ENCODE results near the gene SDR9C7. TPM values are rescaled to one million over a fixed set of nuclear protein-coding genes. Genes with fewer than 3 reads are reported as not detected.
"Not testable (repeated sequence)": the region's sequence is repeated elsewhere in the genome, so short reads cannot be mapped to it uniquely, and the experiment has no call there.

The SDR9C7 gene
- total RNA-seq, 4 donors from 2014 or later, result not detected

- Histone ChIP-seq H3K36me3 (peaks cover 0 to 38% (median 0%) of the 10 kb centered on the region in 3 donors), H3K9me3 (peaks cover 0 to 20% (median 0%) of the 10 kb centered on the region in 4 donors), H3K4me1 (no peaks in the 10 kb centered on the region), H3K27ac (no peak overlapping the region), H3K27me3 (no peaks in the 10 kb centered on the region), H3K4me3 (no peak overlapping the region)
- no peak for DNase-seq (ENCODE audit: low spot score in 2 of 2)
- WGBS, 2 donors, result 80 to 82% methylated on average over 6 of the region's 6 CpGs
- TF ChIP-seq EP300 (IDR thresholded peaks at IDR 0.05) (no peak), CTCF (IDR thresholded peaks at IDR 0.05) (no peak), POLR2A (IDR thresholded peaks at IDR 0.05) (no peak)
Measured at GRCh38 chr12:56947633-56948456, 13.6 kb upstream of the SDR9C7 start.

GRCh38 chr12:56943878-56944277 is 9.7 kb upstream of the SDR9C7 start:
- no peak for DNase-seq (ENCODE audit: low spot score in 2 of 2)
- peaks cover 0 to 6% (median 0%) of the 10 kb centered on the region in 3 donors for H3K36me3 ChIP-seq

GRCh38 chr12:56943374-56943773 is 9.2 kb upstream of the SDR9C7 start:
- DNase-seq (ENCODE audit: low spot score in 2 of 2); H3K27me3 ChIP-seq; H3K36me3 ChIP-seq; H3K4me3 ChIP-seq; H3K4me1 ChIP-seq; H3K27ac ChIP-seq: not testable (repeated sequence)
- 81% methylated on average over 1 of the region's 1 CpG for WGBS, 2 donors
- peaks cover 0 to 20% (median 0%) of the 10 kb centered on the region in 4 donors for H3K9me3 ChIP-seq

More at GRCh38 chr12:56943878-56944277, 9.7 kb upstream of the SDR9C7 start:
- no peak overlapping the region for H3K27ac ChIP-seq
- TF ChIP-seq EP300 (IDR thresholded peaks at IDR 0.05) (no peak), CTCF (IDR thresholded peaks at IDR 0.05) (no peak), POLR2A (IDR thresholded peaks at IDR 0.05) (no peak)
- 90 to 94% methylated on average over 4 of the region's 4 CpGs for WGBS, 2 donors
- peaks cover 0 to 9% (median 0%) of the 10 kb centered on the region in 4 donors for H3K4me1 ChIP-seq
- H3K27me3 ChIP-seq, result no peaks in the 10 kb centered on the region
- H3K4me3 ChIP-seq, result no peak overlapping the region
- peaks cover 0 to 20% (median 0%) of the 10 kb centered on the region in 4 donors for H3K9me3 ChIP-seq

GRCh38 chr12:56941299-56942017 is 7.2 kb upstream of the SDR9C7 start:
- Histone ChIP-seq H3K27me3 (no peaks in the 10 kb centered on the region), H3K9me3 (peaks cover 0 to 6% (median 0%) of the 10 kb centered on the region in 4 donors), H3K36me3 (no peaks in the 10 kb centered on the region), H3K4me1 (peaks cover 0 to 9% (median 0%) of the 10 kb centered on the region in 4 donors), H3K27ac (peak overlapping the region in 1 of 4 donors; percentile 28), H3K4me3 (no peak overlapping the region)
- WGBS, 2 donors, result 0 to 39% methylated on average over 1 to 3 of the region's 3 CpGs
- no peak for TF ChIP-seq EP300 (IDR thresholded peaks at IDR 0.05)
- TF ChIP-seq POLR2A (IDR thresholded peaks at IDR 0.05), result no peak
- TF ChIP-seq CTCF (IDR thresholded peaks at IDR 0.05), result no peak
- no peak for DNase-seq (ENCODE audit: low spot score in 2 of 2)

- not testable (repeated sequence) for H3K27ac ChIP-seq; H3K4me1 ChIP-seq; H3K36me3 ChIP-seq; H3K9me3 ChIP-seq; H3K4me3 ChIP-seq; H3K27me3 ChIP-seq; DNase-seq (ENCODE audit: low spot score in 2 of 2)
- WGBS, 2 donors, result no CpG with 5 or more reads among the region's 4 CpGs
Measured at GRCh38 chr12:56940942-56941298, 6.7 kb upstream of the SDR9C7 start.

- no peaks in the 10 kb centered on the region for H3K27me3 ChIP-seq
- H3K4me1 ChIP-seq, result no peaks in the 10 kb centered on the region
- H3K4me3 ChIP-seq, result no peak overlapping the region
- no peaks in the 10 kb centered on the region for H3K36me3 ChIP-seq
- H3K9me3 ChIP-seq, result no peaks in the 10 kb centered on the region
- TF ChIP-seq EP300 (IDR thresholded peaks at IDR 0.05), result no peak
- no peak for DNase-seq (ENCODE audit: low spot score in 2 of 2)
- WGBS, 2 donors, result 95 to 96% methylated on average over 2 of the region's 2 CpGs
- H3K27ac ChIP-seq, result no peak overlapping the region
Measured at GRCh38 chr12:56935752-56936151, 1.5 kb upstream of the SDR9C7 start.
